ENCODE data around the gene GDPD5.

The GDPD5 gene

GRCh38 chr11:75558939-75559843 is 33.5 kb upstream of the GDPD5 start:
- DNase-seq: no peak

- no peak for DNase-seq
Measured at GRCh38 chr11:75557666-75558494, 32.1 kb upstream of the GDPD5 start.

- no peak for DNase-seq
Measured at GRCh38 chr11:75556275-75556674, 30.5 kb upstream of the GDPD5 start.

- DNase-seq: no peak
Measured at GRCh38 chr11:75555079-75555811, 29.5 kb upstream of the GDPD5 start.

- DNase-seq: no peak
Measured at GRCh38 chr11:75554258-75555022, 28.7 kb upstream of the GDPD5 start.

GRCh38 chr11:75553889-75554257 is 28.1 kb upstream of the GDPD5 start:
- no peak for DNase-seq

- DNase-seq: no peak
Measured at GRCh38 chr11:75553182-75553581, 27.4 kb upstream of the GDPD5 start.

GRCh38 chr11:75549370-75549958 is 23.7 kb upstream of the GDPD5 start:
- DNase-seq: peak in 1 of 5 donors; percentile 38

- DNase-seq: no peak
Measured at GRCh38 chr11:75548595-75549272, 23.0 kb upstream of the GDPD5 start.

GRCh38 chr11:75547617-75548058 is 21.9 kb upstream of the GDPD5 start:
- DNase-seq: no peak

- DNase-seq: no peak
Measured at GRCh38 chr11:75547177-75547576, 21.4 kb upstream of the GDPD5 start.

- DNase-seq: no peak
Measured at GRCh38 chr11:75543806-75544205, 18.1 kb upstream of the GDPD5 start.

- no peak for DNase-seq
Measured at GRCh38 chr11:75542088-75542438, 16.3 kb upstream of the GDPD5 start.

GRCh38 chr11:75541193-75542087 is 15.7 kb upstream of the GDPD5 start:
- no peak for DNase-seq

- DNase-seq: no peak
Measured at GRCh38 chr11:75539459-75540334, 14.0 kb upstream of the GDPD5 start.

- no peak for DNase-seq
Measured at GRCh38 chr11:75538150-75538942, 12.6 kb upstream of the GDPD5 start.

GRCh38 chr11:75537740-75538139 is 12.0 kb upstream of the GDPD5 start:
- DNase-seq: no peak
